Activated B cell treated with CpG ODN at 0.5 μM for 24 hours (primary cell): ENCODE measurements around the gene SLCO4A1. TPM values are rescaled to one million over a fixed set of nuclear protein-coding genes. Genes with fewer than 3 reads are reported as not detected.

Experiments
- ATAC-seq: fragments of 200-7000 bp; cut with Tn5 transposase; one replicate; pipeline ENCODE4 v1.10.0; 2021; ENCODE audit warnings: low read depth, mild to moderate bottlenecking, moderate library complexity
- CTCF ChIA-PET: fragments of 350-600 bp; sonication (Branson Sonifier 250); formaldehyde crosslinking; loops from one replicate; lab custom pipeline; 2021; ENCODE audit warnings: antibody characterized with exemption; lab: Charles Lee
- POLR2A ChIA-PET: fragments of 350-600 bp; sonication (Branson Sonifier 250); formaldehyde crosslinking; loops from one replicate; lab custom pipeline; 2021; ENCODE audit warnings: antibody characterized with exemption; lab: Charles Lee
- DNase-seq: peaks from one replicate; pipeline ENCODE4 v3.0.0; 2022
- H3K27ac Mint-ChIP-seq: one replicate; pipeline ENCODE4 v1.8.0; 2020; ENCODE audit warnings: mixed read lengths
- H3K27me3 Mint-ChIP-seq: one replicate; pipeline ENCODE4 v1.8.0; 2021; ENCODE audit warnings: mixed read lengths
- H3K36me3 Mint-ChIP-seq: one replicate; pipeline ENCODE4 v1.8.0; 2021; ENCODE audit warnings: low read depth, mixed read lengths
- H3K4me1 Mint-ChIP-seq: one replicate; pipeline ENCODE4 v1.8.0; 2021; ENCODE audit warnings: mixed read lengths
- H3K4me3 Mint-ChIP-seq: one replicate; pipeline ENCODE4 v1.8.0; 2020; ENCODE audit warnings: mild to moderate bottlenecking, mixed read lengths
- H3K9me3 Mint-ChIP-seq: one replicate; pipeline ENCODE4 v1.8.0; 2020; ENCODE audit warnings: mixed read lengths
- CTCF ChIP-seq: fragments of 200-600 bp; IDR thresholded peaks from one replicate; pipeline ENCODE4 v1.8.0; 2022; ENCODE audit warnings: antibody characterized with exemption, mild to moderate bottlenecking
- intact Hi-C: fragments of 100-400 bp; cut with micrococcal nuclease; formaldehyde crosslinking; loops from one replicate; pipeline ENCODE4 v1.15.1; 2024
- total RNA-seq: library from RNA; stranded (reverse); gene quantifications from 2 replicates; pipeline ENCODE4 v1.2.3, GENCODE V29; 2022

Gene SLCO4A1
- total RNA-seq, 1 donor from 2014 or later, result 38.9 TPM

GRCh38 chr20:62628691-62629090 is 13.6 kb upstream of the SLCO4A1 start:
- TF ChIP-seq CTCF, result no peak
- H3K36me3 Mint-ChIP-seq, result no peaks in the 10 kb centered on the region
- no peak overlapping the region for H3K27ac Mint-ChIP-seq
- ChIA-PET POLR2A (interaction anchor here (1.5 to 11.0 kb wide), 5 partner anchors 11 to 166 kb away, joined by 3 to 147 read pairs (median 48); partner anchors contain the start of genes MRGBP and SLCO4A1), CTCF (interaction anchor here (1.0 to 1.1 kb wide), 2 partner anchors 12 to 14 kb away, joined by 4 read pairs; partner anchors contain the start of gene SLCO4A1)
- DNase-seq (no peak), ATAC-seq (no peak)
- peaks cover 19% of the 10 kb centered on the region for H3K4me1 Mint-ChIP-seq
- H3K4me3 Mint-ChIP-seq, result peak overlapping the region; percentile 70
- no peaks in the 10 kb centered on the region for H3K9me3 Mint-ChIP-seq
- intact Hi-C loops, result loop anchor here (1.0 to 10.0 kb wide), 4 partner anchors 10 to 296 kb away; partner anchors contain the start of genes DIDO1 and SLCO4A1
- H3K27me3 Mint-ChIP-seq, result no peaks in the 10 kb centered on the region

GRCh38 chr20:62629864-62630470 is 12.3 kb upstream of the SLCO4A1 start:
- ChIA-PET POLR2A (interaction anchor here (3.6 to 11.0 kb wide), 3 partner anchors 12 to 20 kb away, joined by 26 to 147 read pairs (median 134); partner anchors contain the start of gene SLCO4A1), CTCF (no interaction called here)
- no peaks in the 10 kb centered on the region for H3K36me3 Mint-ChIP-seq
- intact Hi-C loops, result loop anchor here (10.0 kb wide), 1 partner anchor 295 kb away; the partner anchor contains the start of gene DIDO1
- no peak overlapping the region for H3K27ac Mint-ChIP-seq
- H3K9me3 Mint-ChIP-seq, result no peaks in the 10 kb centered on the region
- no peak for DNase-seq
- H3K27me3 Mint-ChIP-seq, result no peaks in the 10 kb centered on the region
- H3K4me1 Mint-ChIP-seq, result peaks cover 7% of the 10 kb centered on the region
- no peak for TF ChIP-seq CTCF
- no peak overlapping the region for H3K4me3 Mint-ChIP-seq
- ATAC-seq, result no peak

- POLR2A ChIA-PET, result interaction anchor here (3.6 to 11.0 kb wide), 3 partner anchors 10 to 18 kb away, joined by 26 to 147 read pairs (median 134); partner anchors contain the start of gene SLCO4A1
- Mint-ChIP-seq H3K27me3 (peaks cover 10% of the 10 kb centered on the region), H3K27ac (no peak overlapping the region), H3K36me3 (no peaks in the 10 kb centered on the region), H3K4me1 (peaks cover 4% of the 10 kb centered on the region), H3K4me3 (no peak overlapping the region), H3K9me3 (no peaks in the 10 kb centered on the region)
- no peak for TF ChIP-seq CTCF
- no peak for ATAC-seq
- CTCF ChIA-PET, result no interaction called here
- intact Hi-C loops, result no loop called here
- no peak for DNase-seq
These were observed 10.7 kb upstream of the SLCO4A1 start for GRCh38 chr20:62631336-62632308.

- Mint-ChIP-seq H3K27me3 (peaks cover 10% of the 10 kb centered on the region), H3K27ac (no peak overlapping the region), H3K9me3 (no peaks in the 10 kb centered on the region), H3K4me1 (peaks cover 4% of the 10 kb centered on the region), H3K4me3 (no peak overlapping the region), H3K36me3 (no peaks in the 10 kb centered on the region)
- DNase-seq, result no peak
- intact Hi-C loops, result no loop called here
- no peak for TF ChIP-seq CTCF
- CTCF ChIA-PET, result no interaction called here
- POLR2A ChIA-PET, result interaction anchor here (1.7 kb wide), 1 partner anchor 10 kb away, joined by 6 read pairs; the partner anchor contains the start of gene SLCO4A1
- ATAC-seq, result no peak
These were observed 9.7 kb upstream of the SLCO4A1 start for GRCh38 chr20:62632575-62633090.
